Upper lobe of left lung (tissue), 6 donors: Measurements from ENCODE around the gene ROBO1. TPM values are rescaled to one million over a fixed set of nuclear protein-coding genes. Genes with fewer than 3 reads are reported as not detected.

Experiments
- ATAC-seq, 2 donors: fragments of 200-7000 bp; cut with Tn5 transposase; one replicate each; pipeline ENCODE4 v1.9.1; 2022; ENCODE audit warnings: mild to moderate bottlenecking in 2 of 2, moderate library complexity in 2 of 2; ENCODE audit not compliant: low FRiP score in 2 of 2
- DNase-seq, 2 donors: peaks; one replicate each; pipeline ENCODE4 v3.0.0-alpha.2; 2019 to 2020
- H3K27ac ChIP-seq, 4 donors: fragments of 200-600 bp; sonication (generic); one replicate each; pipeline ENCODE4 v1.5.1; 2016 to 2019
- H3K27me3 ChIP-seq, 4 donors: fragments of 200-600 bp; sonication (generic); one replicate each; pipeline ENCODE4 v1.5.1; 2017 to 2019
- H3K36me3 ChIP-seq, 4 donors: fragments of 200-600 bp; sonication (generic); one replicate each; pipeline ENCODE4 v1.5.1; 2016 to 2019
- H3K4me1 ChIP-seq, 4 donors: fragments of 200-600 bp; sonication (generic); one replicate each; pipeline ENCODE4 v1.5.1; 2018 to 2019
- H3K4me3 ChIP-seq, 4 donors: fragments of 200-600 bp; sonication (generic); one replicate each; pipeline ENCODE4 v1.5.1; 2017 to 2019; ENCODE audit warnings: mild to moderate bottlenecking in 2 of 4, moderate library complexity in 1 of 4
- H3K9me3 ChIP-seq, 4 donors: fragments of 200-600 bp; sonication (generic); one replicate each; pipeline ENCODE4 v1.5.1; 2018 to 2019
- EP300 ChIP-seq, 4 donors: sonication (generic); formaldehyde crosslinking; IDR thresholded peaks; one replicate each; pipeline ENCODE4 v1.5.1; 2017; ENCODE audit warnings: antibody characterized with exemption in 4 of 4, control low read depth in 2 of 4
- POLR2A ChIP-seq, 4 donors: fragments of 450-650 bp; IDR thresholded peaks; one replicate each; pipeline ENCODE4 v1.5.1; 2016 to 2017; ENCODE audit warnings: antibody characterized with exemption in 4 of 4, mild to moderate bottlenecking in 2 of 4
- POLR2AphosphoS5 ChIP-seq, 2 donors: sonication (generic); formaldehyde crosslinking; IDR thresholded peaks; one replicate each; pipeline ENCODE4 v1.5.1; 2017; ENCODE audit warnings: antibody characterized with exemption in 2 of 2
- WGBS, 2 donors: methylation state at CpG; one replicate each; pipeline ENCODE4 v1.1.5; 2017 to 2018; 5-methylcytosine and 5-hydroxymethylcytosine counted together
- total RNA-seq, 6 donors: library from RNA; depleted of rRNA in 4 of 6; stranded (reverse); fragments of >200 nt in 4 of 6; gene quantifications; one replicate each; pipeline versions ENCODE4 v1.1.0 to v1.2.1, GENCODE V29; 2016 to 2021
- TF ChIP-seq, protein P1 (sequence below), 6 experiments: fragments of 450-650 bp in 4 of 6; fragments of 200-600 bp in 2 of 6; sonication (generic) in 2 of 6; IDR thresholded peaks; one replicate each; pipeline ENCODE4 v1.5.1; 2016 to 2019; ENCODE audit warnings: antibody characterized with exemption in 6 of 6
- donor health status: DM: no; HTN: no; CAD: no; lungs with moderate emphysema.
- donor health status: DM: no; HTN: yes; CAD: no; lungs with severe emphysema.

ROBO1 gene
- total RNA-seq, 6 donors from 2014 or later: 10.5 to 29.0 (median 18.0) TPM

DNA sequence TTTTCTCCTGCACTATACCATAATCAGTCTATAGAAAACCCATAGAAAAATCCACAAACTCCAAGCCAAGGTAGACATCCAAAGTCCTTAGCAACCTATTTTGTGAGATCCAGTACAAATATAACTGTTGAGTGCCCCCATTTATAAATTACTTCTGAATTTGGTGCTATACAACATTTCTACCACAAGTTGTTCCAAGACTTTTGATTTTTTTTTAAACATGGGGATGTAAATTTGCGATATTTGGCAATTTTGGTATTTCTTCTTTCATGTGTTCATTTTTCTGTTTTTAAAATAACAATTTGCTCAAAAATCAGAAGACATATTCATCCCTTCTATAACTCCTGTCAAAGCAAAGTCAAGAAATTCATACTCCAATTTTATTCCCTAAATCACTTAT is 763.8 kb downstream of the ROBO1 start:
- no peak overlapping the region for H3K27ac ChIP-seq
- H3K27me3 ChIP-seq: no peaks in the 10 kb centered on the region
- DNase-seq (no peak), ATAC-seq (no peak)
- WGBS, 2 donors: 96 to 97% methylated on average over 1 of the region's 1 CpG
- TF ChIP-seq, protein P1, sequence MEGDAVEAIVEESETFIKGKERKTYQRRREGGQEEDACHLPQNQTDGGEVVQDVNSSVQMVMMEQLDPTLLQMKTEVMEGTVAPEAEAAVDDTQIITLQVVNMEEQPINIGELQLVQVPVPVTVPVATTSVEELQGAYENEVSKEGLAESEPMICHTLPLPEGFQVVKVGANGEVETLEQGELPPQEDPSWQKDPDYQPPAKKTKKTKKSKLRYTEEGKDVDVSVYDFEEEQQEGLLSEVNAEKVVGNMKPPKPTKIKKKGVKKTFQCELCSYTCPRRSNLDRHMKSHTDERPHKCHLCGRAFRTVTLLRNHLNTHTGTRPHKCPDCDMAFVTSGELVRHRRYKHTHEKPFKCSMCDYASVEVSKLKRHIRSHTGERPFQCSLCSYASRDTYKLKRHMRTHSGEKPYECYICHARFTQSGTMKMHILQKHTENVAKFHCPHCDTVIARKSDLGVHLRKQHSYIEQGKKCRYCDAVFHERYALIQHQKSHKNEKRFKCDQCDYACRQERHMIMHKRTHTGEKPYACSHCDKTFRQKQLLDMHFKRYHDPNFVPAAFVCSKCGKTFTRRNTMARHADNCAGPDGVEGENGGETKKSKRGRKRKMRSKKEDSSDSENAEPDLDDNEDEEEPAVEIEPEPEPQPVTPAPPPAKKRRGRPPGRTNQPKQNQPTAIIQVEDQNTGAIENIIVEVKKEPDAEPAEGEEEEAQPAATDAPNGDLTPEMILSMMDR (IDR thresholded peaks at IDR 0.05): no peak
- TF ChIP-seq EP300 (IDR thresholded peaks at IDR 0.05) (no peak), POLR2A (IDR thresholded peaks at IDR 0.05) (no peak), POLR2AphosphoS5 (IDR thresholded peaks at IDR 0.05) (no peak)
- H3K4me1 ChIP-seq: no peaks in the 10 kb centered on the region
- H3K36me3 ChIP-seq: no peaks in the 10 kb centered on the region
- H3K9me3 ChIP-seq: no peaks in the 10 kb centered on the region
- no peak overlapping the region for H3K4me3 ChIP-seq

GRCh38 chr3:79002465-79003372 is 765.1 kb downstream of the ROBO1 start:
- ATAC-seq: no peak

DNA sequence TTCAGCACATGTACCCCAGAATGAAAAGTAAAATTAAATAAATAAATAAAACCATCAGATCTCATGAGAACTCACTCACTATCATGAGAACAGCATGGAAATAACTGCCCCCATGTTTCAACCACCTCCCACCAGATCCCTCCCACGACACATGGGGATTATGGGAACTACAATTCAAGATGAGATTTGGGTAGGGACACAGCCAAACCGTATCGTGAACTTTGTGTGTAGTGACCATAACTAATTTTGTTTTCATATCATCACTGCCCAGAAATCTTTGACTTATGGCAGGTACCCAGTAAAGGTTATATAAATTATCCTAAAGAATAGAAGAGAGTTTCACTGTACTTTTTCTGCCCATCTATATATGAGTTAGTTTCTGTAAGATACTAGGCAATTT is 766.5 kb downstream of the ROBO1 start:
- WGBS, 2 donors: 92 to 96% methylated on average over 3 of the region's 3 CpGs
- TF ChIP-seq POLR2AphosphoS5 (IDR thresholded peaks at IDR 0.05) (no peak), POLR2A (IDR thresholded peaks at IDR 0.05) (no peak), EP300 (IDR thresholded peaks at IDR 0.05) (no peak)
- TF ChIP-seq, protein P1 (IDR thresholded peaks at IDR 0.05): no peak
- H3K9me3 ChIP-seq: no peaks in the 10 kb centered on the region
- no peak for DNase-seq
- ATAC-seq: no peak
- no peak overlapping the region for H3K27ac ChIP-seq
- no peaks in the 10 kb centered on the region for H3K36me3 ChIP-seq
- no peaks in the 10 kb centered on the region for H3K27me3 ChIP-seq
- H3K4me3 ChIP-seq: no peak overlapping the region
- no peaks in the 10 kb centered on the region for H3K4me1 ChIP-seq

More at GRCh38 chr3:79002465-79003372, 765.1 kb downstream of the ROBO1 start:
- no peaks in the 10 kb centered on the region for H3K9me3 ChIP-seq
- H3K27ac ChIP-seq: no peak overlapping the region
- WGBS, 2 donors: 51 to 53% methylated on average over 4 of the region's 4 CpGs
- TF ChIP-seq POLR2A (IDR thresholded peaks at IDR 0.05) (no peak), EP300 (IDR thresholded peaks at IDR 0.05) (no peak), POLR2AphosphoS5 (IDR thresholded peaks at IDR 0.05) (no peak)
- TF ChIP-seq, protein P1 (IDR thresholded peaks at IDR 0.05): no peak
- no peaks in the 10 kb centered on the region for H3K4me1 ChIP-seq
- no peaks in the 10 kb centered on the region for H3K36me3 ChIP-seq
- H3K4me3 ChIP-seq: no peak overlapping the region
- no peak for DNase-seq
- H3K27me3 ChIP-seq: no peaks in the 10 kb centered on the region

DNA sequence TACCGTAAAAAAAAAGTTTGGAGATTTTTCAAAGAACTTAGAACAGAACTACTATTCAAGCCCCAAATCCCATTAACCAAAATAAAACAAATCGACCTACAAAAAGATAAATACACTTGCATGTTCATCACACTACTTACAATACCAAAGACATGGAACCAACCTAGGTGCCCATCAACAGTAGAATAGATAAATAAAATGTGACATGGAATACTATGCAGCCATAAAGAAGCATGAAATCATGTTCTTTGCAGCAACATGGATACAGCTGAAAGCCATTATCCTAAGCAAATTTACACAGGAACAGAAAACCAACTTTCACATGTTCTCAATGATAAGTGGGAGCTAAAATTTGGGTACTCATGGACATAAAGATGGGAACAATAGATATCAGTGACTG is 768.7 kb downstream of the ROBO1 start:
- WGBS, 2 donors: 90 to 91% methylated on average over 2 of the region's 2 CpGs
- ATAC-seq (no peak), DNase-seq (no peak)
- Histone ChIP-seq H3K4me1 (no peaks in the 10 kb centered on the region), H3K4me3 (no peak overlapping the region), H3K27ac (no peak overlapping the region), H3K9me3 (no peaks in the 10 kb centered on the region), H3K27me3 (no peaks in the 10 kb centered on the region), H3K36me3 (no peaks in the 10 kb centered on the region)
- TF ChIP-seq POLR2A (IDR thresholded peaks at IDR 0.05) (no peak), POLR2AphosphoS5 (IDR thresholded peaks at IDR 0.05) (no peak), EP300 (IDR thresholded peaks at IDR 0.05) (no peak)
- TF ChIP-seq, protein P1 (IDR thresholded peaks at IDR 0.05): no peak
